ENCODE results near the gene ANKLE1. TPM values are rescaled to one million over a fixed set of nuclear protein-coding genes. Genes with fewer than 3 reads are reported as not detected.

ANKLE1 gene
- total RNA-seq, 1 experiment from 2014 or later: 0.66 TPM

GRCh38 chr19:17312189-17313113, 30.8 kb downstream of the ANKLE1 start:
- CTCF ChIA-PET: interaction anchor here (1.7 kb wide), 1 partner anchor 21 kb away, joined by 8 read pairs; no protein-coding TSS in a partner anchor
- Mint-ChIP-seq H3K9me3 (ENCODE audit: low read depth, unreplicated experiment) (no peaks in the 10 kb centered on the region), H3K4me1 (ENCODE audit: low read depth, unreplicated experiment) (peaks cover 18% of the 10 kb centered on the region), H3K4me3 (ENCODE audit: low read depth, unreplicated experiment) (peak overlapping the region; percentile 68), H3K27me3 (ENCODE audit: unreplicated experiment) (no peaks in the 10 kb centered on the region), H3K27ac (ENCODE audit: unreplicated experiment) (peak overlapping the region; percentile 92), H3K36me3 (ENCODE audit: insufficient read depth, unreplicated experiment) (peaks cover 65% of the 10 kb centered on the region)
- no peak for TF ChIP-seq CTCF (IDR thresholded peaks at IDR 0.05; ENCODE audit: unreplicated experiment)
- intact Hi-C loops (cut with micrococcal nuclease; ENCODE audit: unreplicated experiment): no loop called here
- no peak for DNase-seq
- no TSS peak for BruUV-seq (replicated peaks)

DNA sequence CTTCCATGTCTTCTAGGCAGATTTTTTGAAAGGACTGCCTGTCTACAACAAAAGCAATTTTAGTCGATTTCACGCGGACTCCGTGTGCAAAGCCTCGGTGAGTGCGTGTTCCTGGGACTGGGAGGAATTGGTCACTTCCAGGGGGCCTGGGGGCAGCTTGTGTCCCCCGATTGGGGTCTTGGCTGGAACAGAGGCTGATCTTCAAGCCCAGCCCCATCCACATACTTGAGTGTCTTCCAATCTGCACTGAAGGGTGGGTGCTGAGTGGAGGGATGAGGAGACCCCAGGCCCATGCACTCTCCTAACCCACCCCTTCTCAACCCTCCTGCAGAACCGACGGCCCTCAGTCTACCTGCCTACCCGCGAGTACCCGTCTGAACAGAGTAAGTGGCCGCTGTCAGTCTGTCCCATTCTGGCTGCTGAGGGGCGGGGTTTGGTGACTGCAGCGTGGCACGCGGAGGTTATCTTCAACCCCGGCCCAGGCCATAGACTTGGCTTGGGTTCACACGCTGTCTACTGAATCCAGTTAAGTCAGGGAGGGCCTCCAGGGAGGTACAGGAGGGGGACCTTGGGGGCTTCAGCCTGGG, 32.4 kb downstream of the ANKLE1 start:
- Mint-ChIP-seq H3K4me3 (ENCODE audit: low read depth, unreplicated experiment) (no peak overlapping the region), H3K27me3 (ENCODE audit: unreplicated experiment) (no peaks in the 10 kb centered on the region), H3K4me1 (ENCODE audit: low read depth, unreplicated experiment) (peaks cover 10% of the 10 kb centered on the region), H3K27ac (ENCODE audit: unreplicated experiment) (no peak overlapping the region), H3K9me3 (ENCODE audit: low read depth, unreplicated experiment) (no peaks in the 10 kb centered on the region), H3K36me3 (ENCODE audit: insufficient read depth, unreplicated experiment) (peaks cover 73% of the 10 kb centered on the region)
- no peak for TF ChIP-seq CTCF (IDR thresholded peaks at IDR 0.05; ENCODE audit: unreplicated experiment)
- BruUV-seq (replicated peaks): no TSS peak
- CTCF ChIA-PET: no interaction called here
- DNase-seq: no peak
- intact Hi-C loops (cut with micrococcal nuclease; ENCODE audit: unreplicated experiment): no loop called here

GRCh38 chr19:17318966-17319365, 37.3 kb downstream of the ANKLE1 start:
- Mint-ChIP-seq H3K9me3 (ENCODE audit: low read depth, unreplicated experiment) (no peaks in the 10 kb centered on the region), H3K27ac (ENCODE audit: unreplicated experiment) (no peak overlapping the region), H3K36me3 (ENCODE audit: insufficient read depth, unreplicated experiment) (peaks cover 59% of the 10 kb centered on the region), H3K27me3 (ENCODE audit: unreplicated experiment) (no peaks in the 10 kb centered on the region), H3K4me3 (ENCODE audit: low read depth, unreplicated experiment) (no peak overlapping the region), H3K4me1 (ENCODE audit: low read depth, unreplicated experiment) (no peaks in the 10 kb centered on the region)
- CTCF ChIA-PET: no interaction called here
- intact Hi-C loops (cut with micrococcal nuclease; ENCODE audit: unreplicated experiment): no loop called here
- TF ChIP-seq CTCF (IDR thresholded peaks at IDR 0.05; ENCODE audit: unreplicated experiment): no peak
- no TSS peak for BruUV-seq (replicated peaks)
- DNase-seq: no peak

DNA sequence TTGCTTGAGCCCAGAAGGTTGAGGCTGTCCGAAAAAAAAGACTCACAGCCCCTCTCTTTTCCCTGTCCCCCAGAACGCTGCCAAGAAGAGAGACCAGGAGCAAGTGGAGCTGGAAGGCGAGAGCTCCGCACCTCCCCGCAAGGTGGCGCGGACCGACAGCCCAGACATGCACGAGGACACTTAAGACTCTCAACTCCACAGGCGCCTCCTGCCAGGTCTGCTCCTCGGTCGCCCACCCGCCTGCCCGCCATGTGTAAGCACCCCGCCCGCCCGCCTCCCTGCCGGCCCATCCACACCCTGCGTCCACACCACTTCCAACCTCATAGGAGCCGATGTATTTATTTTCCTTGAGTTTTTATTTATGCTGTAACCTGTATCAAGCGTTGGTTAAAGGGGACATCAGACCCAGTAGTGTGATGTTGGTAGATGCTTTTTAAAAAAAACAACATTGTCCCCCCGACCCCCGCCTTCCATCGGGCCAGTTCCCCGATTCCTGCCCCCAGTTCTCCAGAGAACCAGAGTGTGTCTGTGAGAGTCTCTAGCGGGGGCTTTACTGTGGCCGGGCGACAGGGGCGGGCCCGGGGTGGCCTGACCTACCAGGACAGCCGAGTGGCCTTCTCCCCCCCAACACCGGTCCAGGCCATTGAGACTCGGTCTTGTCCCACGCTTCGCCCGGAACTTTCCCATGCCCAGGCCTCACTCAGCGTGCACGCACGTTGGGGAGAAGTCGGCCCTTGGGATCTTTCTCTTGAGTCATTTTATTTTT, 38.0 kb downstream of the ANKLE1 start:
- intact Hi-C loops (cut with micrococcal nuclease; ENCODE audit: unreplicated experiment): no loop called here
- H3K27me3 Mint-ChIP-seq (ENCODE audit: unreplicated experiment): no peaks in the 10 kb centered on the region
- peaks cover 54% of the 10 kb centered on the region for H3K36me3 Mint-ChIP-seq (ENCODE audit: insufficient read depth, unreplicated experiment)
- no peaks in the 10 kb centered on the region for H3K4me1 Mint-ChIP-seq (ENCODE audit: low read depth, unreplicated experiment)
- BruUV-seq (replicated peaks): TSS peak; percentile 40
- no peak overlapping the region for H3K27ac Mint-ChIP-seq (ENCODE audit: unreplicated experiment)
- no peak overlapping the region for H3K4me3 Mint-ChIP-seq (ENCODE audit: low read depth, unreplicated experiment)
- no peaks in the 10 kb centered on the region for H3K9me3 Mint-ChIP-seq (ENCODE audit: low read depth, unreplicated experiment)
- DNase-seq: no peak
- TF ChIP-seq CTCF (IDR thresholded peaks at IDR 0.05; ENCODE audit: unreplicated experiment): no peak
- CTCF ChIA-PET: no interaction called here

All from Calu3 (cell line).